OCI-LY7 (cell line): ENCODE measurements around the gene SHISA2.

Experiments
- CTCF ChIP-seq: fragments of 200-600 bp; sonication (generic); conservative IDR thresholded peaks from 2 replicates; pipeline ENCODE4 v1.5.1; 2014; ENCODE audit warnings: mild to moderate bottlenecking, antibody characterized with exemption, low read length, moderate library complexity, mixed read lengths
- EZH2phosphoT487 ChIP-seq: fragments of 200-600 bp; sonication (generic); IDR thresholded peaks from 2 replicates; pipeline ENCODE4 v1.6.1; 2018; ENCODE audit warnings: low read depth, borderline replicate concordance, mild to moderate bottlenecking, mixed run types, antibody characterized with exemption, low read length, moderate library complexity, mixed read lengths

GRCh38 chr13:26067601-26068000 lies 15.8 kb upstream of the SHISA2 start:
- TF ChIP-seq CTCF (no peak), EZH2phosphoT487 (no peak)
